Gastroesophageal sphincter (tissue), 3 donors: ENCODE data around the gene MYLK.

ENCODE experiments used
- CTCF ChIP-seq, 4 experiments: fragments of 200-600 bp in 2 of 4; fragments of 450-650 bp in 2 of 4; sonication (generic) in 1 of 4; IDR thresholded peaks; one replicate each; pipeline ENCODE4 v1.5.1; 2017 to 2019; ENCODE audit warnings: antibody characterized with exemption in 4 of 4, mild to moderate bottlenecking in 2 of 4, moderate library complexity in 2 of 4
- EP300 ChIP-seq: sonication (generic); formaldehyde crosslinking; IDR thresholded peaks from one replicate; pipeline ENCODE4 v1.6.1; 2017; ENCODE audit warnings: antibody characterized with exemption, mild to moderate bottlenecking
- POLR2A ChIP-seq, 2 donors: fragments of 450-650 bp; IDR thresholded peaks; one replicate each; pipeline ENCODE4 v1.6.1; 2017; ENCODE audit warnings: antibody characterized with exemption in 2 of 2, mild to moderate bottlenecking in 2 of 2, moderate library complexity in 1 of 2
- POLR2AphosphoS5 ChIP-seq: sonication (generic); formaldehyde crosslinking; IDR thresholded peaks from one replicate; pipeline ENCODE4 v1.6.1; 2017; ENCODE audit warnings: antibody characterized with exemption

GRCh38 chr3:123705488-123706285 lies 178.4 kb downstream of the MYLK start:
- TF ChIP-seq POLR2A (IDR thresholded peaks at IDR 0.05) (no peak), POLR2AphosphoS5 (no peak), CTCF (IDR thresholded peaks at IDR 0.05) (no peak), EP300 (no peak)
